Duodenal mucosa (tissue), 2 donors: ENCODE data around the gene CPT1C.

Experiments used
- H3K27ac ChIP-seq: one replicate; pipeline ENCODE4 v1.7.0; 2013; ENCODE audit warnings: low read depth, low read length
- H3K27me3 ChIP-seq, 2 donors: one replicate each; pipeline ENCODE4 v1.7.0; 2013; ENCODE audit warnings: low read length in 2 of 2, control low read depth in 1 of 2; ENCODE audit not compliant: insufficient read depth in 2 of 2, control insufficient read depth in 1 of 2
- H3K36me3 ChIP-seq, 2 donors: one replicate each; pipeline ENCODE4 v1.7.0; 2013; ENCODE audit warnings: low read length in 2 of 2, control low read depth in 1 of 2; ENCODE audit not compliant: insufficient read depth in 2 of 2, control insufficient read depth in 1 of 2
- H3K4me1 ChIP-seq, 2 donors: one replicate each; pipeline ENCODE4 v1.7.0; 2013; ENCODE audit warnings: low read length in 2 of 2, control low read depth in 1 of 2; ENCODE audit not compliant: insufficient read depth in 2 of 2, control insufficient read depth in 1 of 2
- H3K4me3 ChIP-seq, 2 donors: one replicate each; pipeline ENCODE4 v1.7.0; 2013; ENCODE audit warnings: low read length in 2 of 2, low read depth in 1 of 2
- H3K9ac ChIP-seq, 2 donors: one replicate each; pipeline ENCODE4 v1.7.0; 2013; ENCODE audit warnings: low read length in 2 of 2, low read depth in 1 of 2
- H3K9me3 ChIP-seq, 2 donors: one replicate each; pipeline ENCODE4 v1.7.0; 2013; ENCODE audit warnings: low read length in 2 of 2, control low read depth in 1 of 2; ENCODE audit not compliant: control insufficient read depth in 1 of 2

The CPT1C gene

DNA sequence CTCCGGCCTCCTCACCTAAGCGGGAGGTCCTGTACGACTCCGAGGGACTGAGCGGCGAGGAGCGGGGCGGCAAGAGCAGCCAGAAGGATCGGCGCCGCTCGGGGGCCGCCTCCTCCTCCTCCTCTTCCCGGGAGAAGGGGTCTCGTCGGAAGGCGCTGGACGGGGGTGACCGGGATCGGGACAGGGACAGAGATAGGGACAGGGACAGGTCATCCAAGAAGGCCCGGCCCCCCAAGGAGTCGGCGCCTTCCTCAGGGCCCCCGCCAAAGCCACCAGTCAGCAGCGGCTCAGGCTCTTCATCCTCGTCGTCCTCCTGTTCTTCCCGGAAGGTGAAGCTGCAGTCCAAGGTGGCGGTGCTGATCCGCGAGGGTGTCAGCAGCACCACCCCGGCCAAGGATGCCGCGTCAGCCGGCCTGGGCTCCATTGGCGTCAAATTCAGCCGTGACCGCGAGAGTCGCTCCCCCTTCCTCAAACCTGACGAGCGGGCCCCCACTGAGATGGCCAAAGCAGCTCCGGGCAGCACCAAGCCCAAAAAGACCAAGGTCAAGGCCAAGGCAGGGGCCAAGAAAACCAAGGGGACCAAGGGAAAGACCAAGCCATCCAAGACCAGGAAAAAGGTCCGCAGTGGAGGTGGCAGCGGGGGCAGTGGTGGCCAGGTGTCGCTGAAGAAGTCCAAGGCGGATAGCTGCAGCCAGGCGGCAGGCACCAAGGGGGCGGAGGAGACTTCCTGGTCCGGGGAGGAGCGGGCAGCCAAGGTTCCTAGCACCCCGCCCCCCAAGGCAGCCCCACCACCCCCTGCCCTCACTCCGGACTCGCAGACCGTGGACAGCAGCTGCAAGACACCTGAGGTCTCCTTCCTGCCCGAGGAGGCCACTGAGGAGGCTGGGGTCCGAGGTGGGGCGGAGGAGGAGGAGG is 38.1 kb upstream of the CPT1C start:
- peaks cover 40 to 71% of the 10 kb centered on the region in 2 donors for H3K36me3 ChIP-seq

DNA sequence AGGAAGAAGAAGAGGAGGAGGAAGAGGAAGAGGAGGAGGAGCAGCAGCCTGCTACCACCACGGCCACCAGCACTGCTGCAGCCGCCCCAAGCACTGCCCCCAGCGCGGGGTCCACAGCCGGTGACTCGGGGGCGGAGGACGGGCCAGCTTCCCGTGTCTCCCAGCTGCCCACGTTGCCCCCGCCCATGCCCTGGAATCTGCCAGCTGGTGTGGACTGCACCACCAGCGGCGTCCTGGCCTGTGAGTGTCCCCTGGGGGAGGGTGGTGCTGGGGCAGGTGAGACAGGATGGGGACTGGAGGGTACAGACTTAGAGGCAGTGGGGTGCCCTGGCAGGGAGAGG is 37.5 kb upstream of the CPT1C start:
- Histone ChIP-seq H3K4me1 (no peaks in the 10 kb centered on the region), H3K9me3 (no peaks in the 10 kb centered on the region), H3K4me3 (no peak overlapping the region), H3K9ac (no peak overlapping the region), H3K27me3 (no peaks in the 10 kb centered on the region), H3K27ac (no peak overlapping the region), H3K36me3 (peaks cover 42 to 77% of the 10 kb centered on the region in 2 donors)

More for the DNA sequence above, 38.1 kb upstream of the CPT1C start:
- Histone ChIP-seq H3K9ac (no peak overlapping the region), H3K4me3 (no peak overlapping the region), H3K27ac (no peak overlapping the region), H3K9me3 (no peaks in the 10 kb centered on the region), H3K4me1 (no peaks in the 10 kb centered on the region), H3K27me3 (no peaks in the 10 kb centered on the region)

DNA sequence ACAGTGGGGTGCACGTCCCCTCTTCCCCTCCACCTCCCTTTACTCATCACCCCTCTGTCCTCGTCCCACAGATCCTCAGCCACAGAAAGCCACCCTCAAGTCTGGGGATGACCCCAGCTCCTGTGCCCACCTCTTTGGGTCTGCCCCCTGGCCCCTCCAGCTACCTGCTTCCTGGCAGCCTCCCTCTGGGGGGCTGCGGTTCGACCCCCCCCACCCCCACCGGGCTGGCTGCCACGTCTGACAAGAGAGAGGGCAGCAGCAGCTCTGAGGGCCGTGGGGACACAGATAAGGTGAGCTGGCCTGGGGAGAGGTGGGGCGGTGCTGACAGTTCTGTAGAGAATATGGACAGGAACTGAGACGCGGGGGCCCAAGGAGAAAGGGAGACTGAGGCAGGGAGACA is 36.3 kb upstream of the CPT1C start:
- H3K9ac ChIP-seq = no peak overlapping the region
- H3K36me3 ChIP-seq = peaks cover 54 to 84% of the 10 kb centered on the region in 2 donors
- H3K27me3 ChIP-seq = no peaks in the 10 kb centered on the region
- H3K9me3 ChIP-seq = no peaks in the 10 kb centered on the region
- H3K4me3 ChIP-seq = no peak overlapping the region
- H3K4me1 ChIP-seq = no peaks in the 10 kb centered on the region
- no peak overlapping the region for H3K27ac ChIP-seq

DNA sequence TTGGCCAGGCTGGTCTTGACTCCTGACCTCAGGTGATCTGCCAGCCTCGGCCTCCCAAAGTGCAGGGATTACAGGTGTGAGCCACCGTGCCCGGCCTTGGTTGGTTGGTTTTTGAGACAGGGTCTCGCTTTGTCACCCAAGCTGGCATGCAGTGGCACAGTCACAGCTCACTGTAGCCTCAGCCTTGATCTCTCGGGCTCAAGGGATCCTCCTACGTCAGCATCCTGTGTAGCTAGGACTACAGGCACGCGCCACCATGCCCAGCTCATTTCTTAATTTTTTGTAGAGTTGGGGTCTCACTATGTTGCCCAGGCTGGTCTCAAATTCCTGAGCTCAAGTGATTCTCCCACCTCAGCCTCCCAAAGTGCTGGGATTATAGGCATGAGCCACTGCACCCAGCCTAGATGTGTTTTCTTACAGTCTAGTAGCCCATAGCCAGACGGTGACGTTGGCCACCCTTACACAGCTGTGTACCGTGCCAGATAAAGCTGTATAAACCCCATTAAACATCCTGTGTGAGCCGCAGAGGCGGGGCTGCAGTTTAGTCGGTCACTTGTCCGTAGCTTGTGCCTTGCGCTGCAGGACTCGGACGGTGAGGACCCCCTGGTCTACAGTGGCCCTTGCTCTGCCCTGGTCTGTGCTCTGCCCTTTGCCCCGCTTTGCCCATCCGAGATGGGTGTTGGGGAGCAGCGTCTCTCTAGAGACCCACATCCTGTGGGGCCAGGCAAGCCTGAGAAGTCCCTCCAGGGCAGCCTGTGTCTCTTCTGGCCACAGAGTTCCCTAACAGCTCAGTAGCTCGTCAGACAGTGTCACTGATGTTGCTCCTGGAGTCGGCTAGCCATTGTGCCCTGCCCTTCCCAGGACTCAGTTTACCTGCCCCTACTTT is 35.1 kb upstream of the CPT1C start:
- peaks cover 46 to 84% of the 10 kb centered on the region in 2 donors for H3K36me3 ChIP-seq
- no peaks in the 10 kb centered on the region for H3K9me3 ChIP-seq
- H3K27me3 ChIP-seq = no peaks in the 10 kb centered on the region
- H3K4me3 ChIP-seq = no peak overlapping the region
- H3K27ac ChIP-seq = no peak overlapping the region
- no peak overlapping the region for H3K9ac ChIP-seq
- no peaks in the 10 kb centered on the region for H3K4me1 ChIP-seq

DNA sequence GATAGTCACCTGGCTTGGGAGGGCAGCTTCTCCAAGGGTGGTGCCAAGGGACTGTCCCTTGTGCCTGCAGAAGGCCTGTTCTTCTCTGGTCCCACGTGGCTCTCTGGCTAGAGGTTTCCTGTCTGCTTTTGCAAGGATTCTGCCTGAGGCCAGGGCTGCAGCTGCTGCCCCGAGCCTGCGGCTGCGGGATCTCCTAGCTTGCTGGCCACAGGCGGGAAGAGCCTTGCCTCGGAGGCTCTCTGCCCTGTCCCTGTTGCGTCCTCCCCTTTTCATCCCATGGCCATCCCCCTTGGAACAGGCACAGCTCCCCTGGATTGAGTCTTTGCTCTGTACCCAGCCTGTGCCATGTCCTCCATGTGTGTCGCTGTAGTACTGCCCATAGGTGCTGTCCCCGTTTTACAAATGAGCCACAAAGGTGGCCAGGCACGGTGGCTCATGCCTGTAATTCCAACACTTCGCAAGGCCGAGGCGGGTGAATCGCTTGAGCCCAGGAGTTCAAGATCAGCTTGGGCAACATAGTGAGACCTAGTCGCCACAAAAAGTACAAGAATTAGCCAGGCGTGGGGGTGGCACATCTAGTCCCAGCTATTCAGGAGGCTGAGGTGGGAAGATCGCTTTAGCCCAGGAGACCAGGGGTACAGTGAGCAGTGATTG is 34.3 kb upstream of the CPT1C start:
- Histone ChIP-seq H3K4me1 (no peaks in the 10 kb centered on the region), H3K36me3 (peaks cover 46 to 92% of the 10 kb centered on the region in 2 donors), H3K27me3 (no peaks in the 10 kb centered on the region), H3K27ac (no peak overlapping the region), H3K9me3 (no peaks in the 10 kb centered on the region), H3K4me3 (no peak overlapping the region), H3K9ac (no peak overlapping the region)

DNA sequence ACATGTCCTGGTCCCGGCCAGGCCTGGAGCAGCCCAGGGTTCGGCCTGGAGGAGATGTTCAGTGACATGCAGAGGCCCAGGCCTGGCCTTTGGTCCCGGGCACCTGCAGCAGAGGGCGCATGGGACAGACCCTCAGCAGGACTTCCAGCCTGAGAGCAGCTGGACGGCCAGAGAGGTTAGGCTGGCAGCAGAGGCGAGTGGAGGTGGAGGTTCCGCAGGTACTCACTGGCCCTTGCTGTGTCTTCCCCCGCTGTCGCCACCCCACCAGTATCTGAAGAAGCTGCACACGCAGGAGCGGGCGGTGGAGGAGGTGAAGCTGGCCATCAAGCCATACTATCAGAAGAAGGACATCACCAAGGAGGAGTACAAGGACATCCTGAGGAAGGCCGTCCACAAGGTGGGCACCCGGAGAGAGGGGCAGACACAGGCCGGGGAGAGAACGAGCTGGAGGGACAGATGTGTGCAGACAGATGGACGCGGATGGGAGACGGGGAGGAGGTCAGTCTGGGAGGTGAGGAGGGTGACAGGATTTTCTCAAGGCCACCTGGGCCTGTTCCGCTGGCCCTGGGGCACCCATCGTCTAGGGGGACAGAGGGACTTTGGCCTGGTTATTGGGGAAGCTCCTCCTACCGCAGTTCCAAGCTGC is 33.3 kb upstream of the CPT1C start:
- Histone ChIP-seq H3K4me1 (no peaks in the 10 kb centered on the region), H3K4me3 (no peak overlapping the region), H3K36me3 (peaks cover 52 to 96% of the 10 kb centered on the region in 2 donors), H3K27ac (no peak overlapping the region), H3K9ac (no peak overlapping the region), H3K9me3 (no peaks in the 10 kb centered on the region), H3K27me3 (no peaks in the 10 kb centered on the region)

DNA sequence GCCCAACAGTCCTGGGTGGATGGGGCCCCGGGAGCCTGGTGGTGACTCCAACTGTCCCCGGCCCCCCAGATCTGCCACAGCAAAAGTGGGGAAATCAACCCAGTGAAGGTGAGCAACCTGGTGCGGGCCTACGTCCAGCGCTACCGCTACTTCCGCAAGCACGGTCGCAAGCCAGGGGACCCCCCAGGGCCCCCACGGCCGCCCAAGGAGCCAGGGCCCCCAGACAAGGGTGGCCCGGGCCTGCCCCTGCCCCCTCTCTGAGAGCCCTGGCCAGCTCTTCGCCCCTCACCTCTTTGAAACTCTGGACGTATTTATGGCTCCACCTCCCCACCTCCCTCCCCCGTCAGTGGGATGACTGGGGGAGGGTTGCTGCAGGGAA is 32.8 kb upstream of the CPT1C start:
- no peaks in the 10 kb centered on the region for H3K9me3 ChIP-seq
- H3K36me3 ChIP-seq = peaks cover 52 to 96% of the 10 kb centered on the region in 2 donors
- no peaks in the 10 kb centered on the region for H3K27me3 ChIP-seq
- no peak overlapping the region for H3K9ac ChIP-seq
- H3K27ac ChIP-seq = no peak overlapping the region
- peaks cover 1 to 5% of the 10 kb centered on the region in 2 donors for H3K4me1 ChIP-seq
- H3K4me3 ChIP-seq = no peak overlapping the region

DNA sequence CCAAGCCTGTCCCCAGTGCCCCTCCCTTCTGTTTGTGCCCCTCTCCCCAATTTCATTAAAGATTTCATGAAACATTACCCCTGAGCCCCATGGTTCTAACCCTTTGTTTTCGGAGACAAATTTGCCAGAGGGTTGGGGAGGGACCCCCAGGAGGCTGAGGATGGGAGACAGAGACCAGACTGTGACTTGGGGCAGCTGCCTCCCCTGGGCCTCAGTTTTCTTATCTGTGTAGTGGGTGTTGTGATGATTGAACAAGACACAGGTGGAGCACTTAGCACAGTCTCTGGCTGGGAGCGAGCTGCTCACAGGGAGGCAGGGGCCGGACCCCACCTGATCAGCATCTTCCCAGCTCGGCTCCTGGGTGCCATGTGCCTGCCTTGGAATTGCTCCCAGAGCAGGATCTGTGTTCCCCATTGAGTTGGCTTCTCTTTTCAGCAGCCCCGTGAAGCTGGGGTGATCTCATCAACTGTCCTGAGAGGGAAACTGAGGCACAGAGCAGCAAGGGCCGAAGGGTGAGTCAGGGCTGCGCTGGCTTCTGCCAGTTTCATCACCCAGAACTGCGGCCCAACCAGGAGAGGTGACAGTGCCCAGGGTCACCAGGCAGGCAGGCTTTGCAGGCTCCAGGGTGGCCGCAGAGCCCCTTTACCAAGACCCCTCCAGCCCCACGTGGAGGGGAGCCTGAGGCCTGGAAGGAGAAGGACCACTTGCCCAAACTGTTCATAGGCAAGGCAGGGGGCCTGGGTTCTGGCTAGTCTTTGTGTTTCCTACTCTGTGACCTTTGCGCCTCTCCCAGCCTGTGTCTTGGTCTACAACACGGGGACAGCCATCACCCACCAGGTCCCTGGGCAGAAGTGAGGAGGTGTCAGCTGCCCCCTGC is 32.1 kb upstream of the CPT1C start:
- Histone ChIP-seq H3K4me1 (peaks cover 5 to 12% of the 10 kb centered on the region in 2 donors), H3K27me3 (no peaks in the 10 kb centered on the region), H3K36me3 (peaks cover 51 to 90% of the 10 kb centered on the region in 2 donors), H3K27ac (no peak overlapping the region), H3K9me3 (no peaks in the 10 kb centered on the region), H3K4me3 (no peak overlapping the region), H3K9ac (no peak overlapping the region)

DNA sequence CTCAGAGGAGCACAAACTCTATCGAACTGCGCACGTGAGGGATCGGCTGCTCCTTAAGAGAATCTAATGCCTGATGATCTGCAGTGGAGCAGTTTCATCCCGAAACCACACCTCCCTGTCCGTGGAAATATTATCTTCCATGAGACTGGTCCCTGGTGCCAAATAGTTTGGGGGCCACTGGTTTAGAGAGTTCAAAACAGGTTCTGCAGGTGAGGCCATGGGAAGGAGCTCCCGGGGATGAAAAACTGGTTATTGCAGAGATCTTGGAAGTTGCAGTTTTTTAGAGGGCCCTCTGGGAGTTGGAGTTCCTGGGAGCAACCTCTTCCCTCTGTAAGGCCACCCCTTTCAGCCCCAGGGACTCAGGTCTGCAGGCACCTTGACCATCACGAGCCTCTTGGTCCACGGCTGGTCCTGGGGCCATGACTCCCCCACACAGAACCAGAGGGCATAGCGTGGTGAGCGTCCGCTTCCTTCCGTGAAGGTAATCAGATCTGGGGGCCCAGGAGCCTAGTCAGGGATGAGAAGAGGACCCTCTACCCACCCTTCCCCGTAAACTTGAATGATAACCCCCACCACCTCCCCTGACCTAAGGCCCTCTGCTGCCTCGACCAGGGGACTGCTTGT is 30.5 kb upstream of the CPT1C start:
- Histone ChIP-seq H3K36me3 (peaks cover 43 to 74% of the 10 kb centered on the region in 2 donors), H3K27me3 (no peaks in the 10 kb centered on the region), H3K4me1 (peaks cover 5 to 23% of the 10 kb centered on the region in 2 donors), H3K9ac (no peak overlapping the region), H3K4me3 (no peak overlapping the region), H3K27ac (no peak overlapping the region), H3K9me3 (no peaks in the 10 kb centered on the region)
